KOPT-K1 (cell line): ENCODE data around the gene LBX2.

Source experiments
- H3K27ac ChIP-seq: fragments of 200-600 bp; sonication (generic); 2 replicates; pipeline ENCODE4 v1.5.1; 2016; ENCODE audit warnings: antibody characterized with exemption, mild to moderate bottlenecking, low read depth, low read length; ENCODE audit not compliant: poor library complexity, severe bottlenecking
- H3K36me3 ChIP-seq: fragments of 200-600 bp; sonication (generic); 2 replicates; pipeline ENCODE4 v1.5.1; 2017; ENCODE audit warnings: antibody characterized with exemption, mild to moderate bottlenecking, low read length, moderate library complexity; ENCODE audit not compliant: insufficient read depth
- H3K9me3 ChIP-seq: fragments of 200-600 bp; sonication (generic); 2 replicates; pipeline ENCODE4 v1.5.1; 2017; ENCODE audit warnings: antibody characterized with exemption, low read length, mild to moderate bottlenecking; ENCODE audit not compliant: insufficient read depth, poor library complexity, severe bottlenecking

The LBX2 gene

DNA sequence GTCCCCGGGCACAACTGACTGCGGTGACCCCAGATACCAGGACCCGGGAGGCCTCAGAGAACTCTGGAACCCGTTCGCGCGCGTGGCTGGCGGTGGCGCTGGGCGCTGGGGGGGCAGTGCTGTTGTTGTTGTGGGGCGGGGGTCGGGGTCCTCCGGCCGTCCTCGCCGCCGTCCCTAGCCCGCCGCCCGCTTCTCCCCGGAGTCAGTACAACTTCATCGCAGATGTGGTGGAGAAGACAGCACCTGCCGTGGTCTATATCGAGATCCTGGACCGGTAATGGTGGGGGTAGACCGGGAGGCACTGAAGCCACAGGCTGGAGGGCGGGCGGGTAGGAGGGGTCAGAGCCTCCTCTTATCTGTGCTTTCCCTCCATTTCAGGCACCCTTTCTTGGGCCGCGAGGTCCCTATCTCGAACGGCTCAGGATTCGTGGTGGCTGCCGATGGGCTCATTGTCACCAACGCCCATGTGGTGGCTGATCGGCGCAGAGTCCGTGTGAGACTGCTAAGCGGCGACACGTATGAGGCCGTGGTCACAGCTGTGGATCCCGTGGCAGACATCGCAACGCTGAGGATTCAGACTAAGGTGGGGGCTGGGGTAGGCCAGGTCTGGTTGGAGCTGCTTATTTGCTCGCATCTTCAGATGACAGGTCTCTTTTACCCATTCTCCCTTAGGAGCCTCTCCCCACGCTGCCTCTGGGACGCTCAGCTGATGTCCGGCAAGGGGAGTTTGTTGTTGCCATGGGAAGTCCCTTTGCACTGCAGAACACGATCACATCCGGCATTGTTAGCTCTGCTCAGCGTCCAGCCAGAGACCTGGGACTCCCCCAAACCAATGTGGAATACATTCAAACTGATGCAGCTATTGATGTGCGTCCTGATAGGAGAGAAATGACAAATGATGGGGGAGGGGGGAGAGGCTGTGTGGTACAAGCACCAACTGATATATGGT is 31.1 kb upstream of the LBX2 start:
- H3K36me3 ChIP-seq: peaks cover 59% of the 10 kb centered on the region
- H3K27ac ChIP-seq: peak overlapping the region; percentile 91
- no peaks in the 10 kb centered on the region for H3K9me3 ChIP-seq

GRCh38 chr2:74529357-74530238 is 30.2 kb upstream of the LBX2 start, which contains the start of the genes AUP1 and HTRA2:
Gene AUP1 (minus strand): TSS chr2:74529706. CDS start chr2:74529629, 77 bp downstream.
Gene HTRA2 (plus strand): TSS chr2:74529933. CDS start chr2:74530007, 74 bp downstream.
- no peaks in the 10 kb centered on the region for H3K9me3 ChIP-seq
- H3K36me3 ChIP-seq: peaks cover 65% of the 10 kb centered on the region
- peak within 1 kb of the TSS; percentile 91 for H3K27ac ChIP-seq

GRCh38 chr2:74528600-74529356 is 29.4 kb upstream of the LBX2 start:
- Histone ChIP-seq H3K36me3 (peaks cover 60% of the 10 kb centered on the region), H3K9me3 (no peaks in the 10 kb centered on the region), H3K27ac (peak overlapping the region; percentile 91)

- H3K36me3 ChIP-seq: peaks cover 51% of the 10 kb centered on the region
- H3K27ac ChIP-seq: no peak overlapping the region
- H3K9me3 ChIP-seq: no peaks in the 10 kb centered on the region
Observed at GRCh38 chr2:74527741-74528140, 28.3 kb upstream of the LBX2 start.

- H3K27ac ChIP-seq: no peak overlapping the region
- H3K36me3 ChIP-seq: peaks cover 41% of the 10 kb centered on the region
Observed at GRCh38 chr2:74526649-74527230, 27.3 kb upstream of the LBX2 start.

DNA sequence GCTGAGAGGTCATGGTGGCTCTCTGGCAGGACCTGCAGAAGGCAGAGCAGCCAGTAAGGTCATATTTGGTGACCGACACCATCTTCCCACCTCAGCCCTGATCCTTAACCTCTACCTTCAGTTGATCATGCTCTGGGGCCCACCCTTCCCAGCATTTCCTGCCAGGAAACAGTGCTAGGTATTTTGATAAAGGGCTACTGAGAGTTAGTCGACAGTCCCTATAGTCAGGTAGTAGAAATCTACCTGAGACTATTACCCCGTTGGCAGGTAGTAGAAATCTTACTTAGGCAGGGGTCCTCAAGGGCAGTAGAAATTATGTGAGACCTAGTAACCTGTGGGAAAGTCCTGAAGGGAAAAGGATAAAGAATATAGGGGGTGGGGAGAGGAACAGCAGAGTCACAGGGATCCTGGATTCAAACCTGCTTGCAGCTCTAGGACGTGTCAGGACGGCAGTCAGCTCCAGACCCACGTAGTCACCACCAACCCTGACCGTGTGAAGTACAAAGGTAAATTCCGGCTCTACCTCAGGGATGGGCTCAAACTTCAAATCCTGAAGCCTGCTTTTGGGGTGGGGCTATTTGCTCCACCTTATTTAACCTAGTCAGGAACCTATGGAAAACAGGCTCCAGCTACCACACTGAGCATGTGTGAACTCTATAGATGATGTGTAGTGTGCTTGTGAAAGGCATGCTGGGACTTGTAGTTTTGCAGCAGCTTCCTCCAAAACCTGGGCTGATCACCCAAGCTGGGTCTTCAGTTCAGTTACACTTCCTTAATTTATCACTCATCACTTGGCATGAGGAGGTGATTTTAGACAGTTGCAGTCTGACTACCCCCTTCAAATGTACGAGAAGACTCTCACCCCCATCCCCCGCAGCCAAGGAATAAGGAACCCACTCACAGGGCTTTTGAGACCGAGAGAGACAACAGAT is 26.6 kb upstream of the LBX2 start, which contains the start of gene DQX1:
Gene DQX1 (minus strand): TSS at position 515 of the 932 bp plus-strand sequence. CDS start 502 bp downstream, at position 13.
- no peak within 1 kb of the TSS for H3K27ac ChIP-seq
- no peaks in the 10 kb centered on the region for H3K9me3 ChIP-seq
- H3K36me3 ChIP-seq: peaks cover 34% of the 10 kb centered on the region

More at GRCh38 chr2:74526649-74527230, 27.3 kb upstream of the LBX2 start:
- H3K9me3 ChIP-seq: no peaks in the 10 kb centered on the region

DNA sequence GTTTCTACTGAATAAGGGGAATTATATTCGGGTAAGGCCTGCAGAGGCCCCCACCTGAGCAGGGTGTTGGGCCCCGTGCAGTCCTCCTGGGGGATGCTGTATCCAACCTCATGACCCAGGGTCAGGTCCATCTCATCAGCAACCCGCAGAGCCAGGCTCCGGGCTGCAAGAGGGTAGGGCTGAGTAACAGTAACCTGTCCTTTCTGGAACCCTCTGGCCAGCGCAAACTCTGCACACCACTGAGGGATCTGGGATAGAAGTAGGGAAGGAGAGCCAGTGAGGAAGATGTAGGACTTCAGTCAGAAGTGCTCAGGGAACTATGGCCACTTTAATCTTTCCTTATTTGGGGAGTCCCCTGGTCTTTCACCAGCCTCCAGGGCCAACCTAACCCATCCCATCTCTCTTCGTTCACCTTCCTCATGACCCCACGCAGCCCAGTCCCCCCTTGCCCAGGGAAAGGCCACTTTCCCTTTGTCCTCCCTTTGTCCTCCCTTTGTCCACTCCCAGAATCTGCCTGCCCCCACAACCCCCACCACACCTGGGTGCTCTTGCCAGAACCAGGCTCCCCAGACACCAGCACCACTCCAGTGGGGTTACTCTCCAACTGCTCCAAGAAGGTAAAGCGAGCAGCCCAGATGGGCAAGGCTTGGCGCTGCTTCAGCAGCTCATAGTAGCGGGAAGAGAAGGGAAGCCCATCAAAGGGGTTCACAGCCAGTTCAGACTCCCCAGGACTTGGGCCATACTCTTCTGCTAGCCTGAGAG is 25.7 kb upstream of the LBX2 start:
- no peaks in the 10 kb centered on the region for H3K9me3 ChIP-seq
- no peak overlapping the region for H3K27ac ChIP-seq
- H3K36me3 ChIP-seq: peaks cover 34% of the 10 kb centered on the region

DNA sequence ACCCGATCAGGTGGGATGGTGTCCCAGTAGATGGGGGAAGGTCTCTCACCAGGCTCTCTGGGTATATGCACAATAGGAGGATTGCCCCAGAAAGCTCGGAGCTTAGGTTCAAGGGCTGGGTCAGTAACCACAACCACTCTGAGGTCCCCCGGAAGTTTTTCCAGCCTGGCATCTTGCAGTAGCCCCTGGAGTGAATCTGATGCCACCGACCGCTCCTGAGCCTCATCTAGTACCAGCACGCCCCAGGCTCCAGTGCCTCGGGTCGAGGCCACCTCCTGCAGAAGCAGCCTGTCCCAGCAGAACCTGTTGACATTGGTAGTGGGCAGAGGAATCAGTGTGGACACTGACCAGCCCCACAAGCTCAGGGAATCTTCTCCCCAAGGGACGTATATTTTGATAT is 24.6 kb upstream of the LBX2 start:
- peaks cover 34% of the 10 kb centered on the region for H3K36me3 ChIP-seq
- no peaks in the 10 kb centered on the region for H3K9me3 ChIP-seq
- no peak overlapping the region for H3K27ac ChIP-seq

- H3K27ac ChIP-seq: no peak overlapping the region
- H3K9me3 ChIP-seq: no peaks in the 10 kb centered on the region
- peaks cover 26% of the 10 kb centered on the region for H3K36me3 ChIP-seq
Observed at GRCh38 chr2:74522516-74522915, 23.1 kb upstream of the LBX2 start.

DNA sequence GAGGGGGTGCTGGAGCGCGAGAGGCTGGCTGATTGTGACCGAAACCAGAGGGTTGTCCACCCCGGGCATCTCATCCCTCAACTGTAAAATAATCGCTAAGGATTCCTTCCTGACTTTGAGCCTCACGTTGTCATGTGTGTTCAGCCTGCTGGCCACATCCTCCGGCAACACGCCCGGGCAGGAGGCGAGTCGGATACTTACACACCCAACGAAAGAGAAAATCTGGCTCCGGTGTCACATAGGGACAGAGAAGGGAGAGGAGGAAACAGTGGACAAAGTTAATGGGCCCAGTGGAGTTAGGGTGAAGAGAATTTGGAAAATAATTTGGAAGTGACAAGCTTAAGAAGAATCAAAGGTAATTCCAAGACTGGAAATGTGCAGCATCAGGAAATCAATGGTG is 17.2 kb upstream of the LBX2 start:
- Histone ChIP-seq H3K9me3 (no peaks in the 10 kb centered on the region), H3K36me3 (no peaks in the 10 kb centered on the region)

DNA sequence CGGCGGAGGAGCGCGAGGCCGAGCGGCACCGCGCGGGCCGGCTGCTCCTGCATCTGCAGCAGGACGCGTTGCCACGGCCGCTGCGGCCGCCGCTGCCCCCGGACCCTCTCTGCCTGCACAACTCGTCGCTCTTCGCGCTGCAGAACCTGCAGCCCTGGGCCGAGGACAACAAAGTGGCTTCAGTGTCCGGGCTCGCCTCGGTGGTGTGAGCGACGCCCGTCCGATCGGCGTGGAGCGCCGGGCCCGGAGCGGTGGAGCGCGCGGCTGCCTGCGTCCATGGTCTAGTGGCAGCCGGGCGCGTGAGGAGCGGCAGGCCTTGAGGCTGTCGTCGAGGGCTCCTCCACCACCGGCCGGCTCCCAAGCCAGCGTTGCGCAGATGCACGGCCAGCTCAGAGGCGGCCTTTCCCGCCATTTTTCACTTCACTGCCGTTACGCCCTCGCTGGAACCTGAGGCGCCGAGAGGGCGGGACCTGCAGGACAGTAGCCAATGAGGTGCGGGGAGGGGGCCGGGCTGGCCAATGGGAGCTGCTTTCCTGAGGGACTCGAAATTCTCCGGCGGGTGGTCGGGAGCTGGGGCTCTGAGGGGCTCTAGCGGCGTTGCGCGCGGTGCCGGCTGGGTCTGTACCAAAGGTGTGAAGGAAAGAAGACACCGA is 16.7 kb upstream of the LBX2 start:
- H3K36me3 ChIP-seq: no peaks in the 10 kb centered on the region
- H3K27ac ChIP-seq: no peak overlapping the region
- H3K9me3 ChIP-seq: no peaks in the 10 kb centered on the region

More for the DNA sequence above, 17.2 kb upstream of the LBX2 start:
- no peak overlapping the region for H3K27ac ChIP-seq

DNA sequence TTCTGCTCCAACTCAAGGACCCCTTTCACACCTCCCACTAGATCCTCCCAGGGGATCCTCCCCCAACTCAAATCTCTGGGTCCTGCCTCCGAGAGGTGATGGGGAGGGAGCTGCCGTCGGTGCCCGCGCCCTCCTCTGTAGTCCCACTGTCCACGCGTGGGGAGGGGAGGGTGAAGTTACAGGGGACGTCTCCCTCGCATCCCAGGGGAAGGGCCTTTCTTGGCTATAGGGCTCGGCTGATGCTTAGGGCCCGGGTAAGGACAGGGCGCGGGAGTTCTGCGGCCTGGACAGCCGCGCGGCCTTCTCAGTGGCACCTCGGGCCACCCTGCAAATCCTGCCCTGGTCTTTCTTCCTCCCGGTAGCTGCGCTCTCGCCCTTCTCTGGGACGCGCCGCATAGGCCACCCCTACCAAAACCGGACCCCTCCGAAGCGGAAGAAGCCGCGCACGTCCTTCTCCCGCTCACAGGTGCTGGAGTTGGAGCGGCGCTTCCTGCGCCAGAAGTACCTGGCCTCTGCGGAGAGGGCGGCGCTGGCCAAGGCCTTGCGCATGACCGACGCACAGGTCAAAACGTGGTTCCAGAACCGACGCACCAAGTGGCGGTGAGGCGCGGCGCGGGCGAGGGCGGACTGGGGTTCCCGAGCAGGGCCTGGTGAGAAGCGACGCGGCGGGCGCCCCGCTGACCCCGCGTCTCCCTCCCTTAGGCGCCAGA is 16.0 kb upstream of the LBX2 start:
- Histone ChIP-seq H3K27ac (no peak overlapping the region), H3K36me3 (no peaks in the 10 kb centered on the region), H3K9me3 (no peaks in the 10 kb centered on the region)
